ENCODE data around the gene VWA5B1. TPM values are rescaled to one million over a fixed set of nuclear protein-coding genes. Genes with fewer than 3 reads are reported as not detected.

The VWA5B1 gene
- total and polyA plus RNA-seq, 2 of the 8 experiments (the other 6 are each of a cell fraction or from before 2014, with no cell fraction given): 0.54 to 2.3 TPM

DNA sequence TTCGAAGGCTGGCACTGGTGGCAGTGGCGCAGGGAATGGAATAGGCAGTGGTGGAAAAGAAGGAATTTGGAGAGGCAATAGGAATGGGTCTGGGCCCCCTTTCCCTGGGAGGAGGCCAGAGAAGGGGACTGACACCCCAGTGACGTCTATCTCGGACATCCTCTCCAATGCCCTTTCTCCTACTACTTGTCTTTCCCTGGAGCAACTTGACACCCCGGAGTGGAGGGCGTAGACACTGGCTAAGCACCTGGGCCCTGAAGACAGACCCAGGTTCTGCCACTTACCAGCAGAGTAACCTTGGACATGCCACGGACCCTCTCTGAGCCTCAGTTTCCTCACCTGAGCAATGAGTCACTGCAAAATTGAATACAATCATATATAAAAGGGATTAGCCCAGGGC, 108.5 kb downstream of the VWA5B1 start:
- CTCF ChIA-PET (ENCODE audit: partially characterized antibody): interaction anchor here (1.2 to 3.8 kb wide), 2 partner anchors 22 to 37 kb away, joined by 6 to 20 read pairs; no protein-coding TSS in a partner anchor
- H3K9me3 ChIP-seq (ENCODE audit: insufficient read depth in 2 of 2, low read depth in 1 of 2, low read length in 1 of 2): no peaks in the 10 kb centered on the region

More for the DNA sequence above, 108.5 kb downstream of the VWA5B1 start:
- Histone ChIP-seq H3K18ac (ENCODE audit: extremely low read depth, low read length) (no peak overlapping the region), H3K4me1 (replicated peaks in 1 of 4; ENCODE audit: control insufficient read depth in 3 of 4, insufficient read depth in 4 of 4, low read length in 3 of 4) (peaks cover 0 to 2% (median 0%) of the 10 kb centered on the region in 4 experiments; a peak in 1 of 7 replicates), H4K91ac (replicated peaks; ENCODE audit: insufficient read length, low read length) (no peak overlapping the region), H3K23me2 (ENCODE audit: low read depth, low read length) (no peaks in the 10 kb centered on the region), H2BK20ac (ENCODE audit: low read length) (no peak overlapping the region), H4K20me1 (replicated peaks in 1 of 2; ENCODE audit: control insufficient read depth in 1 of 2, insufficient read depth in 2 of 2, low read length in 2 of 2) (peaks cover 0 to 2% of the 10 kb centered on the region in 2 experiments), H2AFZ (ENCODE audit: low read length) (no peak overlapping the region), H2BK15ac (ENCODE audit: low read length) (no peak overlapping the region), H3K23ac (ENCODE audit: insufficient read length) (no peak overlapping the region), H3K4me2 (ENCODE audit: insufficient read depth in 1 of 2, low read depth in 2 of 2, low read length in 2 of 2) (no peak overlapping the region), H3K36me3 (ENCODE audit: control insufficient read depth in 2 of 4, insufficient read depth in 4 of 4, low read length in 3 of 4) (no peaks in the 10 kb centered on the region), H4K5ac (ENCODE audit: insufficient read length, low read depth, low read length) (no peak overlapping the region), H3K14ac (ENCODE audit: insufficient read length) (no peak overlapping the region), H3K27me3 (replicated peaks in 1 of 4; ENCODE audit: control insufficient read depth in 3 of 4, extremely low read depth in 1 of 4, insufficient read depth in 3 of 4, low read length in 3 of 4) (peaks cover 30 to 64% (median 49%) of the 10 kb centered on the region in 4 experiments), H3K56ac (replicated peaks; ENCODE audit: insufficient read length, low read depth, low read length) (no peak overlapping the region), H3K4ac (replicated peaks; ENCODE audit: insufficient read length, low read depth, low read length) (no peak overlapping the region), H2BK5ac (ENCODE audit: low read depth, low read length) (no peak overlapping the region), H2BK120ac (replicated peaks; ENCODE audit: low read depth, low read length) (no peak overlapping the region), H3K79me2 (ENCODE audit: control insufficient read depth in 1 of 2, insufficient read depth in 2 of 2, low read length in 2 of 2) (no peaks in the 10 kb centered on the region), H3K27ac (ENCODE audit: low read depth, low read length) (no peak overlapping the region), H4K8ac (ENCODE audit: extremely low read depth, insufficient read depth, low read length) (no peak overlapping the region), H3K9ac (replicated peaks in 1 of 4; ENCODE audit: extremely low read depth in 1 of 4, low read depth in 3 of 4, low read length in 3 of 4) (no peak overlapping the region), H2AK5ac (ENCODE audit: low read depth, low read length) (no peak overlapping the region), H3K4me3 (ENCODE audit: extremely low read depth in 1 of 4, insufficient read depth in 2 of 4, low read depth in 3 of 4, low read length in 4 of 4) (no peak overlapping the region), H2BK12ac (ENCODE audit: low read depth, low read length) (no peak overlapping the region), H3K79me1 (ENCODE audit: low read depth, low read length) (no peaks in the 10 kb centered on the region)
- TF ChIP-seq SIRT6 (IDR thresholded peaks at IDR 0.05; ENCODE audit: low read length) (no peak), HDAC6 (IDR thresholded peaks at IDR 0.05; ENCODE audit: low read depth, low read length) (no peak), KDM1A (IDR thresholded peaks at IDR 0.05; ENCODE audit: borderline replicate concordance, low read length) (no peak), CHD1 (IDR thresholded peaks at IDR 0.05; ENCODE audit: low read depth, low read length) (no peak), EGR1 (IDR thresholded peaks at IDR 0.05; ENCODE audit: borderline replicate concordance, low read depth, low read length) (no peak), BRCA1 (IDR thresholded peaks at IDR 0.05; ENCODE audit: low read depth, low read length) (no peak), NANOG (IDR thresholded peaks at IDR 0.05; ENCODE audit: insufficient read depth, low read depth, low read length, poor library complexity, severe bottlenecking) (no peak), GTF2F1 (IDR thresholded peaks at IDR 0.05; ENCODE audit: borderline replicate concordance, low read depth, low read length) (no peak), RAD21 (IDR thresholded peaks at IDR 0.05 in 1 of 2, conservative IDR thresholded peaks at IDR 0.05 in 1 of 2; ENCODE audit: low read depth in 2 of 2, low read length in 2 of 2) (no peak), KDM5A (IDR thresholded peaks at IDR 0.05; ENCODE audit: low read length) (no peak), CHD2 (IDR thresholded peaks at IDR 0.05; ENCODE audit: low read length) (no peak), TEAD4 (IDR thresholded peaks at IDR 0.05; ENCODE audit: low read depth, low read length) (no peak)
- TF ChIP-seq, protein P1, sequence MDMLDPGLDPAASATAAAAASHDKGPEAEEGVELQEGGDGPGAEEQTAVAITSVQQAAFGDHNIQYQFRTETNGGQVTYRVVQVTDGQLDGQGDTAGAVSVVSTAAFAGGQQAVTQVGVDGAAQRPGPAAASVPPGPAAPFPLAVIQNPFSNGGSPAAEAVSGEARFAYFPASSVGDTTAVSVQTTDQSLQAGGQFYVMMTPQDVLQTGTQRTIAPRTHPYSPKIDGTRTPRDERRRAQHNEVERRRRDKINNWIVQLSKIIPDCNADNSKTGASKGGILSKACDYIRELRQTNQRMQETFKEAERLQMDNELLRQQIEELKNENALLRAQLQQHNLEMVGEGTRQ (IDR thresholded peaks at IDR 0.05; ENCODE audit: low read length): no peak
- 86% methylated on average over 7 of the region's 7 CpGs; no CpG with 5 or more reads in 1 of the 2 experiments for WGBS, 2 experiments (ENCODE audit: extremely low coverage in 1 of 2, insufficient coverage in 1 of 2, insufficient read length in 1 of 2, insufficient replicate concordance in 2 of 2, low coverage in 1 of 2, low lambda C conversion rate in 2 of 2, missing lambda C conversion rate in 1 of 2)
- POLR2A ChIA-PET (ENCODE audit: partially characterized antibody): interaction anchor here (1.5 kb wide), 1 partner anchor 16 kb away, joined by 4 read pairs; no protein-coding TSS in a partner anchor
- DNase-seq (ENCODE audit: low read depth in 1 of 2, low spot score in 2 of 2) (no peak), FAIRE-seq (no peak)

Data from H1 (cell line).